Measurements from ENCODE around the gene ASTN2.

GRCh38 chr9:116925121-116925520 is 489.7 kb downstream of the ASTN2 start:
- TF ChIP-seq CTCF (IDR thresholded peaks at IDR 0.05) (no peak), POLR2A (IDR thresholded peaks at IDR 0.05) (no peak)

Measured in Peyer's patch (tissue), 4 donors.